ENCODE measurements around the gene B3GALT2.
A peak's percentile ranks its signal among the peaks of the same experiment; 100 is the strongest.
"Not testable (repeated sequence)": the region's sequence is repeated elsewhere in the genome, so short reads cannot be mapped to it uniquely, and the experiment has no call there.

Gene B3GALT2, protein sequence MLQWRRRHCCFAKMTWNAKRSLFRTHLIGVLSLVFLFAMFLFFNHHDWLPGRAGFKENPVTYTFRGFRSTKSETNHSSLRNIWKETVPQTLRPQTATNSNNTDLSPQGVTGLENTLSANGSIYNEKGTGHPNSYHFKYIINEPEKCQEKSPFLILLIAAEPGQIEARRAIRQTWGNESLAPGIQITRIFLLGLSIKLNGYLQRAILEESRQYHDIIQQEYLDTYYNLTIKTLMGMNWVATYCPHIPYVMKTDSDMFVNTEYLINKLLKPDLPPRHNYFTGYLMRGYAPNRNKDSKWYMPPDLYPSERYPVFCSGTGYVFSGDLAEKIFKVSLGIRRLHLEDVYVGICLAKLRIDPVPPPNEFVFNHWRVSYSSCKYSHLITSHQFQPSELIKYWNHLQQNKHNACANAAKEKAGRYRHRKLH

DNA sequence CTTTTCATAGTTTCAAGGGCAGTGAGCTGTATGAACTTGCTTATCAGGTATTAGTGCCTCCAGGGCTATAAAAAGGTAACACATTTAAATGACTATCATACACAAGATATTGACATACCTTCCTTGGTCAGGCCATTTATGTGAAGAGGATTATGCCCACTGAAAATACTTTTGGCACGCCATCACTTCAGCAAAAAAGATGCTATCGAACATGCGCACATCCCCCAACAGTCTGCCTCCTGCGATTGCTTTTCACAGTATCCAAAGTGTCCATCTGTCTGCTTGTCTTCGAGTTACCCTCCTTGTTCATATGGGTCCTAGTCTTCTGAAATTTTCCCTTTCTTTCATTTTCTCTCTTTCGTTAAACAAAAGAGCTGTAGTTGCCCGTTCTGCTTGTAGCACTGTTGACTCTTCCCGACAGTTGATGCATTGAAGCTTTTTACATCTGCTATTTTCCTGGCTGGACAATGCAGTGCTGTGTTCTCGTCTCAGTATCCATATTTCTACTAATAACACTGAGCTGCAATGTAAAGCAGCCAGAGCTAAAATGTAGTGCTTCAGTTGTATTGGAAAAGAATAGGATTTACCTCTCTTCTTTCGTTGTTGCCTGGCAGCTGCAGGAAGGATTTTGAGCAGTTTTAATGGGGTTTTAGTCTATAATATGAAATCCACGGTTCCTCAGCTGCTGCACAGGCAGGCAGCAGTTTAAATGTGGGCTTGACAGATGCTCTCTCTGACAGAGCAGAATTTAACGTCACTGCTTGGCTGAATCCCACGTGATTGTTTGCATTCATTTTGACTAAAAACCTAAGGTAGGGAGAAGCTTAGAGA is at the start of gene B3GALT2:
B3GALT2 (minus strand) TSS at position 713 of the 831 bp plus-strand sequence. CDS start 5,051 bp downstream, outside the sequence.
- no peak for FAIRE-seq
- DNase-seq (ENCODE audit: insufficient read length, low spot score): no peak

DNA sequence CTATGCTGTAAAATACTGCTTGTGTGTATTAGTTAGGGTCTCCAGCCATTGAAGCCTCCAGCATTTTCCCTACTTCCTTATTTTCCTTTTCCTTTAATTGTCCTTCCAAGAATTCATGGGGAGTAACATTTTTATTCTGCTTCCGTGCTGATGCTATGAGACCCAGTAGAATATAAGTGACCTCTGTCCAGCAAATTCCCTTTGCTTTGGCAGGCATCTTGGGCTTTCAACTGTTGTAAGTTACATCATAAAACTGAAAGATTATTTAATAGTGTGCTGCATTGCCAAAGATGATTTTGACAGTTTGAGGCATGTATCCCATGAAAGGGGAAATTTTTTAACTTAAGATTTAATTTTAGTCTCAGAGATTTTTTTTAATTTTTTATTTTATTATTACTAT is 48.1 kb upstream of the B3GALT2 start:
- DNase-seq (ENCODE audit: insufficient read length, low spot score) (no peak), FAIRE-seq (no peak)

- not testable (repeated sequence) for DNase-seq (ENCODE audit: insufficient read length, low spot score)
- peak; percentile 18 for FAIRE-seq
These were observed 44.7 kb upstream of the B3GALT2 start for GRCh38 chr1:193231146-193231545.

- DNase-seq (ENCODE audit: insufficient read length, low spot score): no peak
- FAIRE-seq: no peak
These were observed 42.7 kb upstream of the B3GALT2 start for GRCh38 chr1:193229136-193229535.

- FAIRE-seq (no peak), DNase-seq (ENCODE audit: insufficient read length, low spot score) (no peak)
These were observed 35.7 kb upstream of the B3GALT2 start for GRCh38 chr1:193222056-193222615.

DNA sequence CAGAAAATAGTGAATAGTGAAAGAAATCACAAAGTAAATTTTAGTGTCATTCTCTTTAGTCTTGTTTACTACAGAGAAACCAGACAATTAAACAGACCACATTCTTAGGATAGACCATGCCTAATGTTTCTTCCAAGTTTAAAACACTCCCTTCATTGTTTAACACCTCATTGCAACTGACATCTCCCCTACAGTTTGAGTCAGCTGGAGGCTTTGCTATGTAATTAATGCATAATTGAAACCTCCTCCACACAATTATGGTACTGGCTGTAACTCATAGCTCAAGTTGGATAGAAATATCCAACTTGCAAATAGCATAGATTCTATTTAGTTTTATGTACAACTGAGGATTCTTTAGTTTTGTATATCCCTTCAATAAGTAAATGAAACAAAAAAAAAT is 35.2 kb upstream of the B3GALT2 start:
- FAIRE-seq (no peak), DNase-seq (ENCODE audit: insufficient read length, low spot score) (no peak)

- DNase-seq (ENCODE audit: insufficient read length, low spot score) (no peak), FAIRE-seq (no peak)
These were observed 33.0 kb upstream of the B3GALT2 start for GRCh38 chr1:193219391-193219790.

- DNase-seq (ENCODE audit: insufficient read length, low spot score): no peak
- peak; percentile 40 for FAIRE-seq
These were observed 30.5 kb upstream of the B3GALT2 start for GRCh38 chr1:193216920-193217319.

DNA sequence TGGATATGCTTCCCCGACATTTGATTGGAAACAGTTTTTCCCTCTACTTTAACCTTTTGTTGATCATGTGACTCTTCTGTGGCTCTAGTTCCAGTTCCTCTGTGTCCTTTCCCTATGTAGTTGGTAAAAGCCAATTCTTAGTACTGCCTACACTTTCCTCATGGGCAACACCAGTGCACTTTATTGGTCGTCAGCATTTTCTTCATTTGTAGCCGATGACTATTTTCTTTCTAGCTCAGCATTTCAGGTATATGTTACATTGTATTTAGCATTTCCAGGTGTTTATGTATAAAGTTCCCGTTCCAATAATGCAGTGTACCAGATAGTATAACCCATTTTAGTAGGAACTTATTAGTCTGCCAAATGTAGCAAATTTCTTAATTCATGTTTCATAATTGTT is 27.6 kb upstream of the B3GALT2 start:
- DNase-seq (ENCODE audit: insufficient read length, low spot score): no peak
- FAIRE-seq: no peak

- no peak for DNase-seq (ENCODE audit: insufficient read length, low spot score)
- FAIRE-seq: no peak
These were observed 26.2 kb upstream of the B3GALT2 start for GRCh38 chr1:193212637-193213036.

DNA sequence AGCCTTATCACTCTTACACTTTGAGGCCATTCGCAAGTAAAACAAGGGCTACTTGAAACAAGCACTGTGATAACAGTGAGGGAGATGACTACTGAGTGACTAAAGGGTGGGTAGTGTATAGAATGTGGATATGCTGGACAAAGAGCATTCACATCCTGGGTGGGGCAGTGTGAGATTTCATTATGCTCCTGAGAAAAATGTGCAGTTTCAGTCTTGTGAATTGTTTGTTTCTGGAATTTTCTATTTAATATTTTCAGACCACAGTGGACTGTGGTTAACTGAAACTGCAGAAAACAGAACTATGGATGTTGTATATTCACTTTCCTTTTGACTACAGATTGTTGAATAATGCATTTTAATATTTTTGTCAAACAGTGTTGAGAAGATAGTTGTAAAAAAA is 25.1 kb upstream of the B3GALT2 start:
- FAIRE-seq (no peak), DNase-seq (ENCODE audit: insufficient read length, low spot score) (no peak)

DNA sequence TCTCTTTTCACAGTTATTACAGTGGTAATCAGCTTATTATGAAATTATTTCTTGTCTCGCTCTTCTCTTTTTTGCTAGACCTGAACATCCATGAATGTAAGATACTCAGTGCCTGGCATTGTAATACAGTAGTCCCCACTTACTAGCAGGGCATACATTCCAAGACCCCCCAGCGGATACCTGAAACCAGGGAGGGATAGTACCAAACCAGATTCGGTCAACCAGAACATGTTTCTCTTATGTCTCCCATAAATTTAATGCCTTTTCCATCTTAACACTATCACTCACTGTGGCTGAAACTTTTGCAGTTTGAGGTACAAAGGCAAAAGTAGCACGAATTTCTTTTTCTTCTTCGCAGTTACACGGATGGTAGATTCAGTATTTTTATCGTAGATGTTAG is 24.6 kb upstream of the B3GALT2 start:
- DNase-seq (ENCODE audit: insufficient read length, low spot score) (no peak), FAIRE-seq (peak; percentile 40)

GRCh38 chr1:193201021-193201420 is 14.6 kb upstream of the B3GALT2 start:
- no peak for DNase-seq (ENCODE audit: insufficient read length, low spot score)
- no peak for FAIRE-seq

GRCh38 chr1:193199940-193200339 is 13.5 kb upstream of the B3GALT2 start:
- FAIRE-seq (no peak), DNase-seq (ENCODE audit: insufficient read length, low spot score) (no peak)

DNA sequence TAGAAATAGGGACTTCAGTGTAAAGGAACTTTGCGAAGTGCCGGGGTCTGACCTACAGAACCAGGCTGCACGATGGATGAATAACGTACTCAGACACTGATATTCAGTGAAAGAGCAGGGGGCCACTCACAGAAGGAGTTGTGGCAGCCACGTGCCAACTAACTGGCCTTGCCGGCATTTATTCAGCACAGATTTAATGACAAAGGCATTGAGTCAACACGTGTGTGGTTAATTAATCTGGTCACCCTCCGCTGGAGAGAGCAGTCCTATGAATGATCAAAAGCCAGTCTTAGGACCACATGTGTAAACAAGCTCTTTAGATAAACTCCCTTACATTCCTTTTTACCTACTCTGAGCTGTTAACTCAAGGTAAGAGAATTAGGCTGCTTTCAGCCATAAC is 6.2 kb upstream of the B3GALT2 start:
- FAIRE-seq (no peak), DNase-seq (ENCODE audit: insufficient read length, low spot score) (no peak)

GRCh38 chr1:193190096-193190744 is 3.8 kb upstream of the B3GALT2 start:
- no peak for FAIRE-seq
- no peak for DNase-seq (ENCODE audit: insufficient read length, low spot score)

- no peak for DNase-seq (ENCODE audit: insufficient read length, low spot score)
- FAIRE-seq: no peak
These were observed 3.2 kb upstream of the B3GALT2 start for GRCh38 chr1:193189442-193190095.

DNA sequence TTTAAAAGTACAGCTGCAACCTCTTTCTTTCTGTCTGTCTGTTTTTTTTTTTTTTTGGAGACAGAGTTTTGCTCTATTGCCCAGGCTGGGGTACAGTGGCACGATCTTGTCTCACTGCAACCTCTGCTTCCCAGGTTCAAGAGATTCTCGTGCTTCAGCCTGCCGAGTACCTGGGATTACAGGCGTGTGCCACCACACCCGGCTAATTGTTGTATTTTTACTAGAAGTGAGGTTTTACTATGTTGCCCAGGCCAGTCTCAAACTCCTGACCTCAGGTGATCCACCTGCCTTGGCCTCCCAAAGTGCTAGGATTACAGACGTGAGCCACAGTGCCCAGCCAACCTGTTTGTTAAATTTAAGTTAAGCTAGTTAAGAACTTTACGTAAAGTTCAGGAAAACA is 2.5 kb upstream of the B3GALT2 start:
- FAIRE-seq; DNase-seq (ENCODE audit: insufficient read length, low spot score): not testable (repeated sequence)

DNA sequence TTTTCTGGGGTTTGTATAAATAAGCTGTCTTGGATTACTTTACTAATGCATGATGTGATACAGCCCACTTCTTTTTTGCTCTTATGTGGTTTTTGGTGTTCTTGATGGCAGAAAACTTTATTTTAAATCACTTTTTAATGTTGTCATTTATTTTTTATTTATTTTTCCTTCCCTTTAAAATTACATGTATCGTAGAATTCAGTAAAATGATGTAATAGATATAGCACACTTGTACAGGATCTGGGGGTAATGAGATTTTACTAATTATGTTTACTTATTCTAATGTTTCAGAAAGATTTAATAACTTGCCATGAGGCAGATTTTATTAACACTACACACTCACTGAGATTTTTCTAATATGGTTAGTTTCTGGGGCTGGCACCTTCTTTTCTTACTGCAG is 701 bp upstream of the B3GALT2 start:
- DNase-seq (ENCODE audit: insufficient read length, low spot score) (no peak), FAIRE-seq (no peak)

DNA sequence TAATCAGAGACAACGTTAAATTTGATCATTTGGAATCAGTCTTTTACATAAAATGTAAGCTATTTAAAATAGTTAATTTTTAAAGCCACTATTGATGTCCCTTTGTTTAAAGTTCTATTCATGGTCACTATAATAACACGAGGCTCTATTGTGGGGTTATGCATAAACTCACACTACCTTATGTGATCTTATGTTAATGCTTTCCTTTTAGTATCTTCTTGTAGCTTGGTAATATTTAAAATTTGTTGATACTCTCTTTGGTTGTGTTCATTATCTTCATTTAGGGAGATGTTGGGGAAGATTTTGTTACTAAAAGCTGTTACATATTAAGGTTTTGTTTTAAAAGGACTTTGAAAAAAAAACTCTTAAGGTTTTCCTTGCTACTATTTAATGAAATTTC is 1.2 kb downstream of the B3GALT2 start:
- no peak for FAIRE-seq
- no peak for DNase-seq (ENCODE audit: insufficient read length, low spot score)

Data from GM19239 (cell line).